GM12864 (cell line): ENCODE results near the gene RNF13.
A peak's percentile ranks its signal among the peaks of the same experiment; 100 is the strongest.

Experiments used
- DNase-seq: peaks from one replicate; pipeline ENCODE4 v3.0.0-alpha.2; 2011; ENCODE audit warnings: low read depth
- H3K4me3 ChIP-seq: 2 replicates; pipeline ENCODE4 v1.5.1; 2011; ENCODE audit warnings: mild to moderate bottlenecking, low read depth, low read length, control low read depth
- CTCF ChIP-seq: IDR thresholded peaks from 2 replicates; pipeline ENCODE4 v1.5.1; 2011; ENCODE audit warnings: low read depth, mild to moderate bottlenecking, moderate library complexity, low read length, control low read depth, inconsistent platforms; ENCODE audit errors: missing control alignments

The RNF13 gene

GRCh38 chr3:149770246-149770645 is 42.8 kb upstream of the RNF13 start:
- TF ChIP-seq CTCF, result peak; percentile 38
- no peak for DNase-seq

GRCh38 chr3:149771652-149772271 is 41.3 kb upstream of the RNF13 start:
- H3K4me3 ChIP-seq, result no peak overlapping the region
- peak; percentile 86 for TF ChIP-seq CTCF
- DNase-seq, result no peak

More at GRCh38 chr3:149770246-149770645, 42.8 kb upstream of the RNF13 start:
- no peak overlapping the region for H3K4me3 ChIP-seq

- no peak for TF ChIP-seq CTCF
- no peak overlapping the region for H3K4me3 ChIP-seq
- DNase-seq, result no peak
Observed at GRCh38 chr3:149772861-149773260, 40.2 kb upstream of the RNF13 start.

GRCh38 chr3:149776170-149776569 is 36.8 kb upstream of the RNF13 start:
- no peak overlapping the region for H3K4me3 ChIP-seq
- no peak for DNase-seq
- TF ChIP-seq CTCF, result no peak

GRCh38 chr3:149777414-149778214 is 35.4 kb upstream of the RNF13 start:
- no peak overlapping the region for H3K4me3 ChIP-seq
- no peak for TF ChIP-seq CTCF
- no peak for DNase-seq

GRCh38 chr3:149781211-149781610 is 31.8 kb upstream of the RNF13 start:
- TF ChIP-seq CTCF, result no peak
- H3K4me3 ChIP-seq, result no peak overlapping the region
- no peak for DNase-seq

- no peak overlapping the region for H3K4me3 ChIP-seq
- no peak for DNase-seq
- TF ChIP-seq CTCF, result no peak
Observed at GRCh38 chr3:149781741-149782140, 31.3 kb upstream of the RNF13 start.
